AG04450 (cell line): Measurements from ENCODE around the gene HDGFL1. TPM values are rescaled to one million over a fixed set of nuclear protein-coding genes. Genes with fewer than 3 reads are reported as not detected.
A peak's percentile ranks its signal among the peaks of the same experiment; 100 is the strongest.

Experiments used
- CTCF ChIA-PET: fragments of 300-600, 350-600 bp; formaldehyde crosslinking; extraction: SDS; loops from one replicate; lab custom pipeline; 2022; ENCODE audit warnings: antibody characterized with exemption, inconsistent platforms; lab: Charles Lee
- POLR2A ChIA-PET: fragments of 350-600 bp; formaldehyde crosslinking; extraction: SDS; loops from one replicate; lab custom pipeline; 2021; ENCODE audit warnings: antibody characterized with exemption, inconsistent platforms; lab: Yijun Ruan, JAX
- DNase-seq: peaks from one replicate; pipeline ENCODE4 v3.0.0-alpha.2; 2011; ENCODE audit warnings: low read depth, low spot score
- H3K27ac ChIP-seq: one replicate; pipeline ENCODE4 v1.5.1; 2012; ENCODE audit warnings: low read depth, low read length, control low read depth
- H3K27me3 ChIP-seq: one replicate; pipeline ENCODE4 v1.6.0; 2012; ENCODE audit warnings: low read length; ENCODE audit not compliant: control insufficient read depth, insufficient read depth
- H3K4me3 ChIP-seq: 2 replicates; pipeline ENCODE4 v1.5.1; 2011; ENCODE audit warnings: mild to moderate bottlenecking, low read depth, low read length, control low read depth
- H3K9me3 ChIP-seq: 2 replicates; pipeline ENCODE4 v1.5.1; 2012; ENCODE audit warnings: low read length; ENCODE audit not compliant: control insufficient read depth, insufficient read depth
- CTCF ChIP-seq: IDR thresholded peaks from 2 replicates; pipeline ENCODE4 v1.5.1; 2011; ENCODE audit warnings: low read depth, low read length, control low read depth, inconsistent platforms
- polyA plus RNA-seq: library from polyadenylated mRNA; depleted of rRNA; stranded (reverse); fragments of >200 nt; gene quantifications from 2 replicates; pipeline ENCODE4 v1.2.3, GENCODE V29; 2011

Gene HDGFL1
- polyA plus RNA-seq, 1 experiment: not detected

DNA sequence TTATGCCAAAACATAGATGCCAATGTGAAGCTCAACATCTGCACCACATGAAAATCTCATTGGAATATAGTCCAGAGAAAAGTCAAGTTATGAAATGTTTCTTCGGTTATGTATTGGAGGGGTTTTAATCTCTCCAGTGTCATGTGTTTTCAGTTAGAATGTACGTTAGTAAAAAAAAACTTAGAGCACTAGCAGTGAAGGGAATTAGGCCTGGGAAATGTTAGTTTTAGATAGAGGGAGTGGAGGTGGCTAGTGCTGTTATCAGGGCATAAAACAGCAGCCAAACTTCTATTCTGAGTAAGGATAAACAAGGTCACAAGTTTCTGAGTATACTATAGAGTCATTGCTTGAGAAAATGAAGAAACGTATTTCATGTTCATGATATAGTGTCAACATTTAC lies 42.9 kb downstream of the HDGFL1 start:
- ChIA-PET CTCF (no interaction called here), POLR2A (no interaction called here)
- Histone ChIP-seq H3K9me3 (no peaks in the 10 kb centered on the region; the same call in 1 of the 2 replicates), H3K4me3 (no peak overlapping the region), H3K27me3 (no peaks in the 10 kb centered on the region), H3K27ac (no peak overlapping the region)
- TF ChIP-seq CTCF: no peak
- no peak for DNase-seq

DNA sequence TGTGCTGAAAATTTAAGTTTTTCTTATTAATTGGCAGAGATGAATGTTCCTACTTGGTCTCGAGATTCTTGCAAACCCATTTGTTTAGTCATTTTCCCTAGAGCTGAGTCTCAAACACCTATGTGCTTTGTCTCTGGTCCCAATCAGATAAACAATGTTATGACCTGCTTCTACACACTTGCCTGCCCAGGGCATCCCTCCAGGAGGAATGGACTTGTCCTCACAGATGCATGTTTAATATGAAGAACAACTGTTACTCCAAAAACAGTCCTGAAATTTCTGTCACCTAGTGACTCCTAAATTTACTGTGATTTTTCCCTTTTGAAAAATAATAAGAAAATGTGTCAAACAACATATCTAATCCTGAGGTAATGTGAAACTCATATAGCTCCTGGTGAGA lies 43.7 kb downstream of the HDGFL1 start:
- Histone ChIP-seq H3K27ac (no peak overlapping the region), H3K27me3 (no peaks in the 10 kb centered on the region), H3K9me3 (no peaks in the 10 kb centered on the region; the same call in 1 of the 2 replicates), H3K4me3 (no peak overlapping the region)
- ChIA-PET POLR2A (interaction anchor here (0.6 to 1.1 kb wide), 7 partner anchors 18 to 865 kb away, joined by 3 to 6 read pairs (median 3); no protein-coding TSS in a partner anchor), CTCF (no interaction called here)
- TF ChIP-seq CTCF: no peak
- no peak for DNase-seq

- DNase-seq: peak; percentile 92
- ChIA-PET CTCF (interaction anchor here (0.6 to 0.9 kb wide), 2 partner anchors 18 to 419 kb away, joined by 3 to 4 read pairs; no protein-coding TSS in a partner anchor), POLR2A (interaction anchor here (0.6 to 1.1 kb wide), 7 partner anchors 18 to 865 kb away, joined by 3 to 4 read pairs (median 3); no protein-coding TSS in a partner anchor)
- Histone ChIP-seq H3K27ac (no peak overlapping the region), H3K4me3 (no peak overlapping the region), H3K9me3 (no peaks in the 10 kb centered on the region; the same call in 1 of the 2 replicates), H3K27me3 (no peaks in the 10 kb centered on the region)
- no peak for TF ChIP-seq CTCF
Observed at GRCh38 chr6:22613695-22614094, 44.3 kb downstream of the HDGFL1 start.

- H3K27me3 ChIP-seq: no peaks in the 10 kb centered on the region
- POLR2A ChIA-PET: no interaction called here
- no peak for TF ChIP-seq CTCF
- no peaks in the 10 kb centered on the region for H3K9me3 ChIP-seq
- CTCF ChIA-PET: interaction anchor here (0.9 kb wide), 1 partner anchor 17 kb away, joined by 3 read pairs; no protein-coding TSS in a partner anchor
- no peak for DNase-seq
- no peak overlapping the region for H3K4me3 ChIP-seq
- H3K27ac ChIP-seq: no peak overlapping the region
Observed at GRCh38 chr6:22614547-22614946, 45.2 kb downstream of the HDGFL1 start.

- Histone ChIP-seq H3K9me3 (peaks cover under 1% of the 10 kb centered on the region; the same call in 1 of the 2 replicates), H3K4me3 (no peak overlapping the region), H3K27ac (no peak overlapping the region), H3K27me3 (no peaks in the 10 kb centered on the region)
- no peak for DNase-seq
- TF ChIP-seq CTCF: no peak
- CTCF ChIA-PET: no interaction called here
- POLR2A ChIA-PET: no interaction called here
Observed at GRCh38 chr6:22621028-22621427, 51.7 kb downstream of the HDGFL1 start.
